Measurements from ENCODE around the gene MXRA8. TPM values are rescaled to one million over a fixed set of nuclear protein-coding genes. Genes with fewer than 3 reads are reported as not detected.

The MXRA8 gene
- total and polyA plus RNA-seq, 9 of the 15 experiments (the other 6 are each of a cell fraction or from before 2014, with no cell fraction given) = 0.66 to 11.3 (median 6.3) TPM

- TF ChIP-seq, protein P1, sequence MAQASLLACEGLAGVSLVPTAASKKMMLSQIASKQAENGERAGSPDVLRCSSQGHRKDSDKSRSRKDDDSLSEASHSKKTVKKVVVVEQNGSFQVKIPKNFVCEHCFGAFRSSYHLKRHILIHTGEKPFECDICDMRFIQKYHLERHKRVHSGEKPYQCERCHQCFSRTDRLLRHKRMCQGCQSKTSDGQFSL (CRISPR knock-in tag; IDR thresholded peaks at IDR 0.05) = peak; percentile 41; the same call in 1 of the 2 replicates
- TF ChIP-seq, protein P1 (tag; IDR thresholded peaks at IDR 0.05) = no peak
- TF ChIP-seq, protein P2, sequence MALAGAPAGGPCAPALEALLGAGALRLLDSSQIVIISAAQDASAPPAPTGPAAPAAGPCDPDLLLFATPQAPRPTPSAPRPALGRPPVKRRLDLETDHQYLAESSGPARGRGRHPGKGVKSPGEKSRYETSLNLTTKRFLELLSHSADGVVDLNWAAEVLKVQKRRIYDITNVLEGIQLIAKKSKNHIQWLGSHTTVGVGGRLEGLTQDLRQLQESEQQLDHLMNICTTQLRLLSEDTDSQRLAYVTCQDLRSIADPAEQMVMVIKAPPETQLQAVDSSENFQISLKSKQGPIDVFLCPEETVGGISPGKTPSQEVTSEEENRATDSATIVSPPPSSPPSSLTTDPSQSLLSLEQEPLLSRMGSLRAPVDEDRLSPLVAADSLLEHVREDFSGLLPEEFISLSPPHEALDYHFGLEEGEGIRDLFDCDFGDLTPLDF (CRISPR knock-in tag; IDR thresholded peaks at IDR 0.05) = no peak
- TF ChIP-seq, protein P3, sequence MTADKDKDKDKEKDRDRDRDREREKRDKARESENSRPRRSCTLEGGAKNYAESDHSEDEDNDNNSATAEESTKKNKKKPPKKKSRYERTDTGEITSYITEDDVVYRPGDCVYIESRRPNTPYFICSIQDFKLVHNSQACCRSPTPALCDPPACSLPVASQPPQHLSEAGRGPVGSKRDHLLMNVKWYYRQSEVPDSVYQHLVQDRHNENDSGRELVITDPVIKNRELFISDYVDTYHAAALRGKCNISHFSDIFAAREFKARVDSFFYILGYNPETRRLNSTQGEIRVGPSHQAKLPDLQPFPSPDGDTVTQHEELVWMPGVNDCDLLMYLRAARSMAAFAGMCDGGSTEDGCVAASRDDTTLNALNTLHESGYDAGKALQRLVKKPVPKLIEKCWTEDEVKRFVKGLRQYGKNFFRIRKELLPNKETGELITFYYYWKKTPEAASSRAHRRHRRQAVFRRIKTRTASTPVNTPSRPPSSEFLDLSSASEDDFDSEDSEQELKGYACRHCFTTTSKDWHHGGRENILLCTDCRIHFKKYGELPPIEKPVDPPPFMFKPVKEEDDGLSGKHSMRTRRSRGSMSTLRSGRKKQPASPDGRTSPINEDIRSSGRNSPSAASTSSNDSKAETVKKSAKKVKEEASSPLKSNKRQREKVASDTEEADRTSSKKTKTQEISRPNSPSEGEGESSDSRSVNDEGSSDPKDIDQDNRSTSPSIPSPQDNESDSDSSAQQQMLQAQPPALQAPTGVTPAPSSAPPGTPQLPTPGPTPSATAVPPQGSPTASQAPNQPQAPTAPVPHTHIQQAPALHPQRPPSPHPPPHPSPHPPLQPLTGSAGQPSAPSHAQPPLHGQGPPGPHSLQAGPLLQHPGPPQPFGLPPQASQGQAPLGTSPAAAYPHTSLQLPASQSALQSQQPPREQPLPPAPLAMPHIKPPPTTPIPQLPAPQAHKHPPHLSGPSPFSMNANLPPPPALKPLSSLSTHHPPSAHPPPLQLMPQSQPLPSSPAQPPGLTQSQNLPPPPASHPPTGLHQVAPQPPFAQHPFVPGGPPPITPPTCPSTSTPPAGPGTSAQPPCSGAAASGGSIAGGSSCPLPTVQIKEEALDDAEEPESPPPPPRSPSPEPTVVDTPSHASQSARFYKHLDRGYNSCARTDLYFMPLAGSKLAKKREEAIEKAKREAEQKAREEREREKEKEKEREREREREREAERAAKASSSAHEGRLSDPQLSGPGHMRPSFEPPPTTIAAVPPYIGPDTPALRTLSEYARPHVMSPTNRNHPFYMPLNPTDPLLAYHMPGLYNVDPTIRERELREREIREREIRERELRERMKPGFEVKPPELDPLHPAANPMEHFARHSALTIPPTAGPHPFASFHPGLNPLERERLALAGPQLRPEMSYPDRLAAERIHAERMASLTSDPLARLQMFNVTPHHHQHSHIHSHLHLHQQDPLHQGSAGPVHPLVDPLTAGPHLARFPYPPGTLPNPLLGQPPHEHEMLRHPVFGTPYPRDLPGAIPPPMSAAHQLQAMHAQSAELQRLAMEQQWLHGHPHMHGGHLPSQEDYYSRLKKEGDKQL (CRISPR knock-in tag; IDR thresholded peaks at IDR 0.05; ENCODE audit: borderline replicate concordance) = no peak
Measured at GRCh38 chr1:1351511-1352427, 6.6 kb downstream of the MXRA8 start (continued).
